K562 (cell line): ENCODE measurements around the gene MAP4K1. TPM values are rescaled to one million over a fixed set of nuclear protein-coding genes. Genes with fewer than 3 reads are reported as not detected.

Experiments
- AFF4 ChIP-seq: sonication (generic); formaldehyde crosslinking; IDR thresholded peaks from 2 replicates; pipeline ENCODE4 v1.8.0; 2023; ENCODE audit warnings: mild to moderate bottlenecking, missing genetic modification reagents
- ARNT ChIP-seq, 2 experiments: fragments of 450-650 bp; IDR thresholded peaks; 2 replicates each; pipeline ENCODE4 v1.6.1; 2016; ENCODE audit warnings: mild to moderate bottlenecking in 1 of 2
- BHLHE40 ChIP-seq: IDR thresholded peaks from 2 replicates; pipeline ENCODE4 v1.6.1; 2011; ENCODE audit warnings: low read length, improper control_type of control experiment
- CBX5 ChIP-seq: IDR thresholded peaks from 2 replicates; pipeline ENCODE4 v1.6.1; 2014; ENCODE audit warnings: low read depth, borderline replicate concordance
- E2F6 ChIP-seq, 2 experiments: IDR thresholded peaks; 2 replicates each; pipeline ENCODE4 v1.6.1; 2011; ENCODE audit warnings: borderline replicate concordance in 1 of 2, control low read depth in 1 of 2, low read depth in 1 of 2, low read length in 1 of 2, mild to moderate bottlenecking in 1 of 2, mixed read lengths in 1 of 2, moderate library complexity in 1 of 2; ENCODE audit not compliant: insufficient read depth in 1 of 2, insufficient read length in 1 of 2, poor library complexity in 1 of 2, severe bottlenecking in 1 of 2; ENCODE audit errors: extremely low read depth in 1 of 2
- GTF2B ChIP-seq: IDR thresholded peaks from 2 replicates; pipeline ENCODE4 v1.6.1; 2011; ENCODE audit not compliant: insufficient read length; ENCODE audit errors: extremely low read depth
- MXI1 ChIP-seq: IDR thresholded peaks from 2 replicates; pipeline ENCODE4 v1.6.1; 2011; ENCODE audit warnings: low read depth, mild to moderate bottlenecking, improper control_type of control experiment, low read length
- OTX1 ChIP-seq: fragments of 450-650 bp; formaldehyde crosslinking; IDR thresholded peaks from 2 replicates; pipeline ENCODE4 v1.4.0; 2022; ENCODE audit warnings: mild to moderate bottlenecking
- SIRT6 ChIP-seq: IDR thresholded peaks from one replicate; pipeline ENCODE4 v1.6.1; 2012; ENCODE audit warnings: low read depth, mild to moderate bottlenecking, control low read depth, inconsistent platforms, low read length, moderate library complexity
- ZBTB7A ChIP-seq: IDR thresholded peaks from 2 replicates; pipeline ENCODE4 v1.6.1; 2011; ENCODE audit warnings: low read depth, mild to moderate bottlenecking, low read length, moderate library complexity, borderline replicate concordance; ENCODE audit not compliant: control insufficient read depth
- ZNF282 ChIP-seq: sonication (generic); formaldehyde crosslinking; IDR thresholded peaks from 2 replicates; pipeline ENCODE4 v1.8.1; 2023; ENCODE audit warnings: missing genetic modification reagents
- ZNF830 ChIP-seq: fragments of 250-450 bp; sonication (Bioruptor Pico); IDR thresholded peaks from 2 replicates; pipeline ENCODE4 v1.5.0; 2021; ENCODE audit warnings: mild to moderate bottlenecking
- polyA plus RNA-seq, 8 experiments: library from polyadenylated mRNA; depleted of rRNA in 4 of 8; stranded (reverse) in 5 of 8; unstranded in 3 of 8; fragments of >200 nt; fragmentation: Nextera tagmentation in 2 of 8; fragmentation: Illumina TruSeq in 1 of 8; extraction: Ambion mirVana in 2 of 8; extraction: Trizol in 1 of 8; gene quantifications; 2 replicates each; pipeline versions ENCODE4 v1.2.1 to v1.2.3, GENCODE V29; 2011 to 2014; ENCODE audit warnings: inconsistent platforms in 1 of 8, missing spikeins in 1 of 8
- total RNA-seq, 7 experiments: library from RNA; depleted of rRNA in 6 of 7; stranded (reverse); fragments of >200 nt in 6 of 7; fragmentation: Illumina TruSeq in 2 of 7; extraction: Trizol in 2 of 7; gene quantifications; 2 replicates each; pipeline versions ENCODE4 v1.2.1 to v1.2.3, GENCODE V29; 2011 to 2021; ENCODE audit warnings: low replicate concordance in 1 of 7
- TF ChIP-seq, protein P1 (sequence below), 3 experiments: IDR thresholded peaks in 2 of 3; conservative IDR thresholded peaks in 1 of 3; 2 replicates each; pipeline ENCODE4 v1.5.1; 2011 to 2012; ENCODE audit warnings: low read length in 3 of 3, mild to moderate bottlenecking in 3 of 3, control low read depth in 2 of 3, improper control_type of control experiment in 1 of 3, inconsistent platforms in 1 of 3, low read depth in 1 of 3, mixed read lengths in 1 of 3, moderate library complexity in 1 of 3; ENCODE audit not compliant: insufficient read depth in 2 of 3
- TF ChIP-seq, protein P2 (sequence below): fragments of 450-650 bp; IDR thresholded peaks from one replicate; pipeline ENCODE4 v1.6.1; 2018; ENCODE audit warnings: mild to moderate bottlenecking, moderate library complexity; ENCODE audit not compliant: partially characterized antibody
- TF ChIP-seq, protein P3 (sequence below): IDR thresholded peaks from 2 replicates; pipeline ENCODE4 v1.6.1; 2011; ENCODE audit warnings: borderline replicate concordance, low read depth, mild to moderate bottlenecking, moderate library complexity, low read length; ENCODE audit not compliant: insufficient read depth, poor library complexity, severe bottlenecking

Gene MAP4K1
- total and polyA plus RNA-seq, 9 of the 15 experiments (the other 6 are each of a cell fraction or from before 2014, with no cell fraction given): 0.14 to 3.2 (median 0.73) TPM; not detected in 1

GRCh38 chr19:38634757-38635482 lies 17.2 kb upstream of the MAP4K1 start (continued):
- TF ChIP-seq E2F6 (IDR thresholded peaks at IDR 0.05; ENCODE audit: borderline replicate concordance in 1 of 2, extremely low read depth in 1 of 2, insufficient read depth in 1 of 2, insufficient read length in 1 of 2, low read depth in 1 of 2, low read length in 1 of 2, poor library complexity in 1 of 2, severe bottlenecking in 1 of 2) (no peak), ZNF282 (CRISPR knock-in tag) (no peak), GTF2B (no peak), ZNF830 (no peak), SIRT6 (no peak), AFF4 (CRISPR knock-in tag) (no peak), ZBTB7A (no peak), CBX5 (no peak), MXI1 (no peak), BHLHE40 (0 out of 2 replicates have a peak, but pooled peaks have one; percentile 14), OTX1 (CRISPR knock-in tag) (no peak), ARNT (IDR thresholded peaks at IDR 0.05) (no peak)
- TF ChIP-seq, protein P1, sequence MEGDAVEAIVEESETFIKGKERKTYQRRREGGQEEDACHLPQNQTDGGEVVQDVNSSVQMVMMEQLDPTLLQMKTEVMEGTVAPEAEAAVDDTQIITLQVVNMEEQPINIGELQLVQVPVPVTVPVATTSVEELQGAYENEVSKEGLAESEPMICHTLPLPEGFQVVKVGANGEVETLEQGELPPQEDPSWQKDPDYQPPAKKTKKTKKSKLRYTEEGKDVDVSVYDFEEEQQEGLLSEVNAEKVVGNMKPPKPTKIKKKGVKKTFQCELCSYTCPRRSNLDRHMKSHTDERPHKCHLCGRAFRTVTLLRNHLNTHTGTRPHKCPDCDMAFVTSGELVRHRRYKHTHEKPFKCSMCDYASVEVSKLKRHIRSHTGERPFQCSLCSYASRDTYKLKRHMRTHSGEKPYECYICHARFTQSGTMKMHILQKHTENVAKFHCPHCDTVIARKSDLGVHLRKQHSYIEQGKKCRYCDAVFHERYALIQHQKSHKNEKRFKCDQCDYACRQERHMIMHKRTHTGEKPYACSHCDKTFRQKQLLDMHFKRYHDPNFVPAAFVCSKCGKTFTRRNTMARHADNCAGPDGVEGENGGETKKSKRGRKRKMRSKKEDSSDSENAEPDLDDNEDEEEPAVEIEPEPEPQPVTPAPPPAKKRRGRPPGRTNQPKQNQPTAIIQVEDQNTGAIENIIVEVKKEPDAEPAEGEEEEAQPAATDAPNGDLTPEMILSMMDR (IDR thresholded peaks at IDR 0.05 in 2 of 3, conservative IDR thresholded peaks at IDR 0.05 in 1 of 3; ENCODE audit: insufficient read depth in 2 of 3, low read depth in 1 of 3, low read length in 3 of 3): peak; percentile 84 to 93 (median 90)
- TF ChIP-seq, protein P2, sequence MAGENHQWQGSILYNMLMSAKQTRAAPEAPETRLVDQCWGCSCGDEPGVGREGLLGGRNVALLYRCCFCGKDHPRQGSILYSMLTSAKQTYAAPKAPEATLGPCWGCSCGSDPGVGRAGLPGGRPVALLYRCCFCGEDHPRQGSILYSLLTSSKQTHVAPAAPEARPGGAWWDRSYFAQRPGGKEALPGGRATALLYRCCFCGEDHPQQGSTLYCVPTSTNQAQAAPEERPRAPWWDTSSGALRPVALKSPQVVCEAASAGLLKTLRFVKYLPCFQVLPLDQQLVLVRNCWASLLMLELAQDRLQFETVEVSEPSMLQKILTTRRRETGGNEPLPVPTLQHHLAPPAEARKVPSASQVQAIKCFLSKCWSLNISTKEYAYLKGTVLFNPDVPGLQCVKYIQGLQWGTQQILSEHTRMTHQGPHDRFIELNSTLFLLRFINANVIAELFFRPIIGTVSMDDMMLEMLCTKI: no peak
- TF ChIP-seq, protein P3, sequence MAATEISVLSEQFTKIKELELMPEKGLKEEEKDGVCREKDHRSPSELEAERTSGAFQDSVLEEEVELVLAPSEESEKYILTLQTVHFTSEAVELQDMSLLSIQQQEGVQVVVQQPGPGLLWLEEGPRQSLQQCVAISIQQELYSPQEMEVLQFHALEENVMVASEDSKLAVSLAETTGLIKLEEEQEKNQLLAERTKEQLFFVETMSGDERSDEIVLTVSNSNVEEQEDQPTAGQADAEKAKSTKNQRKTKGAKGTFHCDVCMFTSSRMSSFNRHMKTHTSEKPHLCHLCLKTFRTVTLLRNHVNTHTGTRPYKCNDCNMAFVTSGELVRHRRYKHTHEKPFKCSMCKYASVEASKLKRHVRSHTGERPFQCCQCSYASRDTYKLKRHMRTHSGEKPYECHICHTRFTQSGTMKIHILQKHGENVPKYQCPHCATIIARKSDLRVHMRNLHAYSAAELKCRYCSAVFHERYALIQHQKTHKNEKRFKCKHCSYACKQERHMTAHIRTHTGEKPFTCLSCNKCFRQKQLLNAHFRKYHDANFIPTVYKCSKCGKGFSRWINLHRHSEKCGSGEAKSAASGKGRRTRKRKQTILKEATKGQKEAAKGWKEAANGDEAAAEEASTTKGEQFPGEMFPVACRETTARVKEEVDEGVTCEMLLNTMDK: peak; percentile 74
